Activated naive CD4-positive, alpha-beta T cell treated with anti-CD3 and anti-CD28 coated beads, Interleukin-2, amount 50 U/mL, for 24 hours (primary cell): Measurements from ENCODE around the gene C10orf90.

Experiments
- H3K27ac Mint-ChIP-seq: one replicate; pipeline ENCODE4 v1.8.0; 2021; ENCODE audit warnings: mild to moderate bottlenecking, mixed read lengths
- H3K27me3 Mint-ChIP-seq: one replicate; pipeline ENCODE4 v1.8.0; 2021; ENCODE audit warnings: mixed read lengths
- H3K36me3 Mint-ChIP-seq: one replicate; pipeline ENCODE4 v1.8.0; 2021; ENCODE audit warnings: mixed read lengths
- H3K4me1 Mint-ChIP-seq: one replicate; pipeline ENCODE4 v1.8.0; 2021; ENCODE audit warnings: mixed read lengths
- H3K4me3 Mint-ChIP-seq: one replicate; pipeline ENCODE4 v1.8.0; 2021; ENCODE audit warnings: mild to moderate bottlenecking, mixed read lengths
- H3K9me3 Mint-ChIP-seq: one replicate; pipeline ENCODE4 v1.8.0; 2021; ENCODE audit warnings: mixed read lengths

C10orf90 gene

DNA sequence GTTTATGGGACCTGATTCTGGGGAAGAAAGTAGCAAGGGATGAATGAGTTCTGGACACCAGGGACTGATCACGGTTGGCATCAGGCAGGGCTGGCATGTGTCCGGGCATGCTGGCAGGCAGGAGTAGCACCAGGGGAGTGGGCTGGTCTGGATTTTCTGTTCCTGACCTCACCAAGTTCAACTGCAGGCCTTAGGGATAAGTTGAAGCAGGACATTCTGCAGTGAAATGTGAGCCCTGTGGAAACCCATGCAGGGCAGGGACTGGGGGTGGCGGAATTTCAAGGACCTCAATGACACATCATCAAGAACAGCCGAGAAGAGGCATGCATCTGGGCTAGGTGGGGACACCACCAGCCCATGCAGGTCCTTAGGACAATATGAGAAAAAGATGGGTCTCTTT lies 202.0 kb downstream of the C10orf90 start:
- H3K36me3 Mint-ChIP-seq = no peaks in the 10 kb centered on the region
- no peaks in the 10 kb centered on the region for H3K4me1 Mint-ChIP-seq
- H3K27ac Mint-ChIP-seq = no peak overlapping the region
- no peaks in the 10 kb centered on the region for H3K9me3 Mint-ChIP-seq
- peaks cover 7% of the 10 kb centered on the region for H3K27me3 Mint-ChIP-seq
- no peak overlapping the region for H3K4me3 Mint-ChIP-seq

DNA sequence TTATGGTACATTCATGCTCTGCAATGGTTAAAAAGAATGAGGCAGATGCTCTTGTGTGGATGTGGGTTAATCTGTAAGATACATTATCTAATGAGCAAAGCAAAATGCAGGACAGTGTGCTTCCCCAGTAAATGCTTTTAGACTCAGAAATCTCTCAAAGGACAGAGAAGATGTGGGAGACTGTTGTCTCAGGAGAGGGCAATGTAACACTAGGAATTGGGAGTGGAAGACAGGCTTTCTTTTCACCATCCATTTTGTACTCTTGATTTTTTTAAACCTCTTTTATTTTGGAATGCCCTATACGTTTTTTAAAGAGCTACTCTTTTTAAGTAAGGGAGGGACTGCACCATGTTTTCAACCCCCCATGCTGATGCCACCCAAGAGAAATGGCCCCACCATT lies 204.7 kb downstream of the C10orf90 start:
- no peak overlapping the region for H3K4me3 Mint-ChIP-seq
- no peaks in the 10 kb centered on the region for H3K36me3 Mint-ChIP-seq
- peaks cover 4% of the 10 kb centered on the region for H3K27me3 Mint-ChIP-seq
- no peak overlapping the region for H3K27ac Mint-ChIP-seq
- no peaks in the 10 kb centered on the region for H3K4me1 Mint-ChIP-seq
- H3K9me3 Mint-ChIP-seq = no peaks in the 10 kb centered on the region

DNA sequence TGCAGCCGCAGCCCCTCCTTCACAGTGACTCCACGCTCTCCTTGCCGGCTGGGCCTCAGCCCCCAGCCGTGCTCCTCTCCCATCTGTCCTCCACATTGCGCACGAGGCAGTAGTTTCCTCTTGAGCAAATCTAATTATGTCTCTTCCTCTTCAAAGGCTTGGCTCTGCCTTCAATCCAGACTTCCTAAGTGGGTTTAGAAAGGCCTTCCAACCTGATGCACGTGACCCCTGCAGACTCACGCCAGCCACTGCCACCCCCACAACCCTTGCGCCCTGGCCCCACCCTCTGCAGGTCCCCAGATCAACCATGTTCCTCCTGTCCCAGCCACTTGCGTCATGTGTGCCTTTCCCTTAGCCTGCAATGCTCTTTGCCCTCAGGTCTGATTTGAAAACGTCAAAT lies 207.2 kb downstream of the C10orf90 start:
- Mint-ChIP-seq H3K4me1 (no peaks in the 10 kb centered on the region), H3K27ac (no peak overlapping the region), H3K36me3 (no peaks in the 10 kb centered on the region), H3K9me3 (no peaks in the 10 kb centered on the region), H3K4me3 (no peak overlapping the region), H3K27me3 (peaks cover under 1% of the 10 kb centered on the region)

DNA sequence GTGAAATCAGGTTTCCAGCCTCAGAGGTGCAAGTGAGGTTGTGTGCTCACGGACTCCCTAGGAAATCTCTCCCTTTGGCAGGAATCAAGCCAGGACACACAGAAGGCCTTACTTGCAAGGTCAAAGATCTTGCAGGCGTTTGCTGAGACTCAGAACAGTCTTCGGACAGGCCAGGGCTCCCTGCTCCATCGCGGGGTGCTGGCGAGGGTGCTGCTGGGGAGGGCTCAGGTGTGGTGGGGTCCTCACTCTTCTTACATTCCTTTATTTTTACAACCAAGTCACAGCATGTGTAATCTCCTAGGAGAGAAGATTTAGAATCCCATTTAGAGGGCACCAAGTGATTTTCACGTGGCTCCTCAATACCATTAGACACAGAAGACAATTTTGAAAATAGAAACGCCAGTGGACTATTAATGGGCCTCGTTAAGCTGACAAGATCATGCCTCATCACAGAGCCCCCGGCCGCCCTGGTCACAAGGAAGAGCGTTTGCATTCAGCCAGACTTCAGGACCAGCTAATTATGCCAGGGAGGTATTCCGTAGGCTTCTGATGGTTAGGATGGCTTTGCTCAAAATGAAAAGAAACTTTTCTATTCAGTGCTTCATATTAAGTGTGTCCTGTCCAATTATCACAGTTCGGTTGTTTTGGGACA lies 209.1 kb downstream of the C10orf90 start:
- H3K36me3 Mint-ChIP-seq = no peaks in the 10 kb centered on the region
- no peak overlapping the region for H3K27ac Mint-ChIP-seq
- no peaks in the 10 kb centered on the region for H3K27me3 Mint-ChIP-seq
- no peaks in the 10 kb centered on the region for H3K9me3 Mint-ChIP-seq
- H3K4me1 Mint-ChIP-seq = no peaks in the 10 kb centered on the region
- H3K4me3 Mint-ChIP-seq = no peak overlapping the region

DNA sequence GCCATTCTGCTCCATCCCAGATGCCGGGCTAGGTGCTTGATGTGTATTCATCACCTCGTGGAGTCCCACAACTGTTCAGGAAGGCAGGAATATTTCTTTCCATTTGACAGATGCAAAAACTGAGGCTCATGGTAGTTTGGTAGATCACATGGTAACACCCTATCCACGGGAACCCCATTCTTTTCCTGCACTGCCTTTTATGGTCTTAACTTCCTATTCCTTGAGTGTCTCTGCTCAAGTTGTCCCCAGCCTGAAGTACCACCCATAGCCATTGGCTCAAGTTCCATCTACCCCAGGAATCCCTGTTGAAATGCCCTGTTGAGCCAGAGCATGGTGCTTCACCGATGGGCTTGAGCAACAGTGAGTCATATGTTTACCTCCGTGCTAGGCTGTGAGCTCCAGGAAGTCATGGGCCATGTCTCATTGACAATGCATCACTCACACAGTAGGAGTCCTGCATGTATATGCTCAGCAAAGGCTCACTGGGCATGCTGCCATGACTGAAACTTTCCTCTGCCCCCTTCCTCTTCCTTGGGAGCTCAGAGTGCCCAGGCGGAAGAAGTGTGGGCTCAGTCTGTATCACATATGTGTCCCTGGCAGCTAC lies 210.5 kb downstream of the C10orf90 start:
- Mint-ChIP-seq H3K9me3 (no peaks in the 10 kb centered on the region), H3K36me3 (no peaks in the 10 kb centered on the region), H3K4me1 (no peaks in the 10 kb centered on the region), H3K27ac (no peak overlapping the region), H3K4me3 (no peak overlapping the region), H3K27me3 (no peaks in the 10 kb centered on the region)

DNA sequence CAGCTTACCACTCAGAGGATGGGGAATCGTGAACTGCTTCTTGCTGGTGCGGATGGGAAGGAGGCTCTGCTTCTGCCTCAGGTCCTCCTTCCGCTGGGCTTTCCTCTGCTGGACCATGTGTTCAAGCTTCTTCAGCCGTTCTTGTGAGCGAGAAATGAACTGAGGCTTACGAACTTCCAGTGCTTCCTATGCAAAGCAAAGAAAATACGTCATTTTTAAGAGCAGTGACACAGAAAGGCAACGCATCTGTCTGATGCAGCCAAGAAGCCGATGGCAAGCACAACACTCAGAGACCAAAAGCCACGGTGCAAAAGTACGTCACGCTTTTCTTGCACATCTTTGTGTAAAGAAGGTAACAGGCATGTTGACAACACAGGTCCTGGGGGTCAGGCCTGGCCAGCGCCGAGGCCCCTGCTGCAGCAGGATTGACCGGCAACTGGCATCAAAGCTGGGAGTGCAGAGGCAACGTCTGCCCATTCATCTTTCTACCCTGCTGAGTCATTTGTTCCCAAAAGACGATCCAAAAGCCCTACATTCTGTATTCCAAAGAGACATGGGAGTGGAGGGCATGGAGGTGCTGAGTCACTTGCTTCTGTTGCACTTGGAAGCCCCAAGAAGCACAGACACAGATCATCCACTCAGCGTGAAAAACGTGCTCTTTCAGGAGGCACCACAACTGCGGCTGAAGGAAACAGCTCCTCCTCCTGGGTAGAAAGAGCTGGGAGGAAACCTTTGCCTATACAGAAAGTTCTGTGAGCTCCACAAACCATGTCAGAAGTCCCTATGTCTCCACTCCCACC lies 211.3 kb downstream of the C10orf90 start:
- H3K4me3 Mint-ChIP-seq = no peak overlapping the region
- no peaks in the 10 kb centered on the region for H3K36me3 Mint-ChIP-seq
- H3K4me1 Mint-ChIP-seq = no peaks in the 10 kb centered on the region
- no peak overlapping the region for H3K27ac Mint-ChIP-seq
- H3K27me3 Mint-ChIP-seq = no peaks in the 10 kb centered on the region
- no peaks in the 10 kb centered on the region for H3K9me3 Mint-ChIP-seq

DNA sequence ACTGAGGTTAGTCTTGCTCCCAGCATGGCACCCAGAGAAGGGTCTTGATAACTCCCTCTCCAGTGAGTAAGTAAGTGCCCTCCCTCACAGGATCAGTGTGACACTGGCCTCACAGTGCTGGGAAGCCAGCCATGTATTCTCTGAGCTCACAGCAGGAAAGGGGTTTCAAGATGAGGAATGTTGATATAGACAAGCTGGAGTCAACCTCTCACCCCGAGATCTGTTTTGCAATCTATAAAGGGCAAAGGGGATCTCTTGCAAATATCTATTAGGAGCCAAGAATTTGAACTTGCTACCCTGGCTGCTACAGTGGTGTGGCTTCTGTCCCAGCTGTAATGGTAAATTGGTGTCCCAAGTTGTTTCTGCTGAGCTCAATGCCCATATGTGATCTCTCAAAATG lies 212.0 kb downstream of the C10orf90 start:
- Mint-ChIP-seq H3K9me3 (no peaks in the 10 kb centered on the region), H3K4me1 (no peaks in the 10 kb centered on the region), H3K27me3 (no peaks in the 10 kb centered on the region), H3K4me3 (no peak overlapping the region), H3K36me3 (no peaks in the 10 kb centered on the region), H3K27ac (no peak overlapping the region)

DNA sequence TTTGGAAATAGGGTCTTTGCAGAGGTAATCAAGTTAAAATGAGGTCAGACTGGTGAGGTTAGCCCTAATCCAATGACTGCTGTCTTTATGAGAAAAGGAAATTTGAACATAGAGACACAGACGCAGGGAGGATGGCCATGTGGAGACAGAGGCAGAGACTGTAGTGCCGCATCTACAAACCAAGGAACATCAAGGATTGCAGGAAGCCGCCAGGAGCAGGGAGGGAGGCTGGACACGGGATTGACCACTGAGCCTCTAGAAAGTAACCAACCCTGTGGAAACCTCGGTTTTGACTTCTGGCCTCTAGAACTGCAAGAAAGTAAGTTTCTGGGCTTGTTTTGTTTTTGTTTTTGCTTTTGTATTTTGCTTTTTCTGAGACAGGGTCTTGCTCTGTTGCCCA lies 213.9 kb downstream of the C10orf90 start:
- H3K27me3 Mint-ChIP-seq = no peaks in the 10 kb centered on the region

DNA sequence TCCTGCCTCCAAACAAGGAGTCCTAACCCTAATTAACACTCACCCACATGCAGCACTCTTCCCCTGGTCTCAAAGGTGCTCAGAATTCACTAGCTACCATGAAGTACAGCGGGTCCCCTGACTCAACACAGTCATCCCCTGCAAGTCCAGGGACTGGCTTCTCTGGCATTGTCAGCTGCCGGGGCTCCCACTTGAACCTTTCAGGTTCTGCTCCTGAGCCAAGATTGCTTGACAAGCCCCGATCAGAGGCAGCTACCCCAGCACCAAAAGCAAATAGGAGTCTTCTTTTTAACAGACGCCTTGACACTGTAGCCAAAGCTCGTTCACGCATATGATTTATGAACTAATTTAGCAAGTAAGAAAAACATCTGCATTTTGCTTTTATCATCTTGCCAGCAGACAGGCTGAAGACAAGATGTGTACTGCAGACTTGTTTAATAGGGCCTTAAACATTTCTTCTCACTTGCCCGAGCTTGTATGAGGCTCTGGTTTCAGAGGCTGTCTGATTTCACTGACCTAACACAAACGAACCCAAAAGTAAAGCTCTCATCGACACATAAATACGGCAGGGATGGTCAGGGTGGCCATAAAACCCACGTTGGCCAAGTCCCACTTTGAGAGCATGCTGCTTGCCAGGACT lies 214.6 kb downstream of the C10orf90 start:
- Mint-ChIP-seq H3K9me3 (no peaks in the 10 kb centered on the region), H3K4me3 (no peak overlapping the region), H3K36me3 (no peaks in the 10 kb centered on the region), H3K27ac (no peak overlapping the region), H3K4me1 (no peaks in the 10 kb centered on the region), H3K27me3 (no peaks in the 10 kb centered on the region)

More for the DNA sequence above, 213.9 kb downstream of the C10orf90 start:
- Mint-ChIP-seq H3K36me3 (no peaks in the 10 kb centered on the region), H3K4me3 (no peak overlapping the region), H3K27ac (no peak overlapping the region), H3K4me1 (no peaks in the 10 kb centered on the region), H3K9me3 (no peaks in the 10 kb centered on the region)

DNA sequence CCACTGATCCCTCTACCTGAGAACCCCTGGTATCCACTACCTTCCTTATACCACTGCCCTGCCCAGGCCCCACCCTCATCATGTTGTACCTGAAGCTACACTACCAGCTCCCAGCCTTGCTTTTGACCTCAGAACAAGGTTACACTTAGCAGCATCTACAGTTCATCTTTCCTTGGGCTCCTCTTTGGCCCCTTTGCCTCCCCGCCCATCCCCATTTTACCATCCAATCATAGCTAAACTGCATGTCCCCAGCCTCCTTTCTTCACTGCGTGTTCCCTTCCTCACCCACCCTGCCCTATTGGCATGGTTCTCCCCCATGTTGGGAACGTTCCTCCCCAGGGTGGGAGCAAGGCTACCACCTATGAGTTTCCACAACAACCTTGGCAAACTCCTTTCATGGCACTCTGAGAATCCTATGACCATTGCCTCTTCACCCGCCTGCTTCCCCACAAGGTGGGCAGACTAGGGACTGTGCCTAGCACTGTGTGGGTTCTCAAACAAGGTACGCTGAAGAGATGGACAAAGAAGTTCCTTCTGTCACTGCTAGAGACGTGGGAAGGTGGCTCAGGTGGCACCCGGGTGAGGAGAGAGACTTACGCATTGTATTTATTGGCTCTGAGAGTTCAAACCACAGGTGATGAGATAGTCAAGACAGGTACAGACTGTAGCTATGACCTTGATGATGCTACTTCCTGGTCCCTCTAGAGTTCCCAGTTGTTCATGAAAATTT lies 215.3 kb downstream of the C10orf90 start:
- H3K27me3 Mint-ChIP-seq = no peaks in the 10 kb centered on the region
- no peaks in the 10 kb centered on the region for H3K4me1 Mint-ChIP-seq
- no peak overlapping the region for H3K4me3 Mint-ChIP-seq
- H3K27ac Mint-ChIP-seq = no peak overlapping the region
- H3K36me3 Mint-ChIP-seq = no peaks in the 10 kb centered on the region
- H3K9me3 Mint-ChIP-seq = no peaks in the 10 kb centered on the region

DNA sequence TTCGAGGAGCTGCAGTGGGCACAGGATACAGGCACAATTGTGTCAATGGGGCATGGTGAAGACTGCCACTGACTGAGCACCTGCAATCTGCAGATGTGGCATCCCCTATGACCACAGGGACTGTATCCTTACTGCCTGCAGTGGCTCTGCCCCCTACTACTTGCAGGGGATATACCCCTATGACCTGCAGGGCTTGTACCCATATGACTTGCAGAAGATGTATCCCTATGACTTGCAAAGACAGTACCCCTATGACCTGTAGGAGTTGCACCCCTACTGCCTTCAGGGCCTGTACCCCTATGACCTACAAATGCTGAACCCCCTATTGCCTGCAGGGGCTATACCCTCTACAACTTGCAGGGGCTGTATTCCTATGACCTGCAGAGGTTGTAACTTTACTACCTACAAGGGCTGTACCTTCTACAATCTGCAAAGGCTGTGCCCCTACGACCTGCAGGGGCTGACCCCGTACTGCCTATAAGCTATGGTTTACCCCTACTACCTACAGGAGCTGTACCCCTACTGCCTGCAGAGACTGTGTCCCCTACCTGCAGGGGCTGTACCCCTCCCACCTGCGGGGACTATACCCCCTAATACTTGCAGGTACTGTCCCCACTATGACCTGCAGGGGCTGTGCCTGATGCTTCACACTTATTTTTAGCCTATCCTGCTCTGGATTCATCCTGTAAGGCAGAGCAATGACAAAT lies 216.3 kb downstream of the C10orf90 start:
- H3K4me1 Mint-ChIP-seq = no peaks in the 10 kb centered on the region

DNA sequence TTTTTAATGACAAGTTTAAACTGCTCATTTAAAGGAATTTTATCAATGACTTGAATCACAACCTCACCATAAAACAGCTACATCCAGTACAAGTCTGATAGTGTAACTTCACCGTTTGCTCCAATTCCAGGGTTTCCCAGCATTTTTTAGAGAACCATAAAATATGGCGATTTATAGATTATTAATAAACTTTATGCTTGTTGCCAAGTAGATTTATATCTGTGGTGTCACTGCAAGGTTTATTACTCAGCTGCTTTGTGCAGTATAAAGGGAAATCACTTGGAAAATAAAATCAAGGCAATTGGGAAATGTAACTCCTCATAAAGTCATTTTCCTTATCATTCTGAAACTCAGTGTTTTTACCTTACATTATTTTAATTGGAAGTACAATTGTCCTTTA lies 218.2 kb downstream of the C10orf90 start:
- no peaks in the 10 kb centered on the region for H3K27me3 Mint-ChIP-seq
- no peaks in the 10 kb centered on the region for H3K9me3 Mint-ChIP-seq
- no peak overlapping the region for H3K27ac Mint-ChIP-seq
- H3K4me1 Mint-ChIP-seq = no peaks in the 10 kb centered on the region
- no peaks in the 10 kb centered on the region for H3K36me3 Mint-ChIP-seq
- no peak overlapping the region for H3K4me3 Mint-ChIP-seq

More for the DNA sequence above, 216.3 kb downstream of the C10orf90 start:
- no peaks in the 10 kb centered on the region for H3K36me3 Mint-ChIP-seq
- no peak overlapping the region for H3K4me3 Mint-ChIP-seq
- no peak overlapping the region for H3K27ac Mint-ChIP-seq
- no peaks in the 10 kb centered on the region for H3K27me3 Mint-ChIP-seq
- H3K9me3 Mint-ChIP-seq = no peaks in the 10 kb centered on the region

DNA sequence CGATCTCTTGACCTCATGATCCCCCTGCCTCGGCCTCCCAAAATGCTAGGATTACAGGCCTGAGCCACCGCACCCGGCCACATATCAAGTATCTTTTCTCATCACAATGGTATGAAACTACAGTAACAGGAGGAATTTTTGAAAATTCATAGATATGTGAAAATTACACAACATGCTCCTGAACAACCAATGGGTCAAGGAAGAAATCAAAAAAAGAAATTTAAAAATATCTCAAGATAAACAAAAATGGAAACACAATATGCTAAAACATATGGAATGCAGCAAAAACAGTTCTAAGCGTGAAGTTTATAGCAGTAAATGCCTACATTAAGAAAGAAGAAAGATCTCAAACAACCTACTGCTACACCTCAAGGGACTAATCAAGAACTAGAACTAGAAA lies 222.4 kb downstream of the C10orf90 start:
- Mint-ChIP-seq H3K4me1 (no peaks in the 10 kb centered on the region), H3K9me3 (no peaks in the 10 kb centered on the region), H3K27me3 (peaks cover under 1% of the 10 kb centered on the region), H3K27ac (no peak overlapping the region), H3K4me3 (no peak overlapping the region), H3K36me3 (no peaks in the 10 kb centered on the region)

DNA sequence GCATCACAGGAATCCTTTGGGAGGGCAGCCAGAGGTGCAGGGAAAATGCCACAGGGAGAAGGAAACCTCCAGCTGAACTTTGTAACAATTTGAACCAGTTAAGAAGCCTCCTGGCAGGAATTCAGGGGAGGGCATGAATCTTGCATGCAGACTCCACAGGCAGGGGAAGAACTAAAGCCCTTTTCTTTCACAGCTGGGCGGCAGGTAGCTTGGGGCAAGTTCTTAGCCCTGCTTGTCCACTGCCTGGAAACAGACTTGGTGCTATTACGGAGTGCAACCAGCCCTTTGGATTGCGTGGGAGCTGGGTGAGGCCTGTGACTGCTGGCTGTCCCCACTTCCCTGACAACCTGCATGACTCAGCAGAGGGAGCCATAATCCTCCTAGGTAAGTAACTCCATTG lies 230.6 kb downstream of the C10orf90 start:
- H3K4me1 Mint-ChIP-seq = no peaks in the 10 kb centered on the region
- no peak overlapping the region for H3K27ac Mint-ChIP-seq
- peaks cover 5% of the 10 kb centered on the region for H3K9me3 Mint-ChIP-seq
- no peaks in the 10 kb centered on the region for H3K36me3 Mint-ChIP-seq
- H3K4me3 Mint-ChIP-seq = no peak overlapping the region
- H3K27me3 Mint-ChIP-seq = peaks cover 16% of the 10 kb centered on the region

DNA sequence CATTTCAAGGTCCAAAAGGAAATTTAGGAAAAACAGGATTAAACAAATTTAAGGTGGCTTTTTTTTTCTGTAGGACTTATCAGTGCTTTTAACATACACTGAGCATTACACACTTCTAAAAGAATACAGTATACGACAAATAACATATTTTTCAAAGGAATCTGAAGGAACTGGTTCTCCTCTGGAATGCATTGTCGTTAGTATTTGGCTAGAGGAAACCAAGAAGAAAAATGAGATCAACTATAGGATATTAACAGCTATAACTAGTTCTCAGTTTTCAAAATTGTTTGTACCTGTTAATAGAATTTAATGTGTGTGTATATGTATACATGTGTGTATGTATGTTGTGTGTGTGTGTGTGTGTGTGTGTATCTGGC lies 232.1 kb downstream of the C10orf90 start:
- Mint-ChIP-seq H3K27ac (no peak overlapping the region), H3K9me3 (peaks cover 5% of the 10 kb centered on the region), H3K36me3 (no peaks in the 10 kb centered on the region), H3K4me3 (no peak overlapping the region), H3K27me3 (peaks cover 16% of the 10 kb centered on the region), H3K4me1 (no peaks in the 10 kb centered on the region)
